Caco-2 (cell line): ENCODE results near the gene CST1. TPM values are rescaled to one million over a fixed set of nuclear protein-coding genes. Genes with fewer than 3 reads are reported as not detected.

Experiments used
- BruUV-seq: library from RNA; stranded (reverse); fragments of 400-500 nt; replicated peaks from 2 replicates; lab custom pipeline; 2021; lab: Mats Ljungman, UMichigan
- CTCF ChIA-PET: fragments of 300-600 bp; sonication (Branson Sonifier 250); formaldehyde crosslinking; loops from one replicate; lab custom pipeline; 2022; ENCODE audit warnings: antibody characterized with exemption; lab: Charles Lee
- POLR2A ChIA-PET: fragments of 300-600 bp; sonication (Branson Sonifier 250); formaldehyde crosslinking; loops from one replicate; lab custom pipeline; 2022; ENCODE audit warnings: antibody characterized with exemption; lab: Charles Lee
- DNase-seq, 2 experiments: peaks; one replicate each; pipeline versions ENCODE4 v3.0.0 to v3.0.0-alpha.2; 2020 to 2022
- H3K27me3 ChIP-seq: replicated peaks from 2 replicates; pipeline ENCODE4 v1.6.0; 2011; ENCODE audit warnings: low read length; ENCODE audit not compliant: control insufficient read depth, insufficient read depth
- H3K36me3 ChIP-seq: 2 replicates; pipeline ENCODE4 v1.5.1; 2011; ENCODE audit warnings: low read length; ENCODE audit not compliant: control insufficient read depth, insufficient read depth
- H3K4me1 ChIP-seq: fragments of 250-450 bp; sonication (Bioruptor Pico); 2 replicates; pipeline ENCODE4 v1.5.1; 2020; ENCODE audit warnings: mild to moderate bottlenecking
- H3K4me3 ChIP-seq: 2 replicates; pipeline ENCODE4 v1.5.1; 2011; ENCODE audit warnings: low read depth, mild to moderate bottlenecking, control low read depth, low read length
- H3K9me3 ChIP-seq: fragments of 250-450 bp; sonication (Bioruptor Pico); 2 replicates; pipeline ENCODE4 v1.5.1; 2020; ENCODE audit warnings: mild to moderate bottlenecking, moderate library complexity
- H3K27ac Mint-ChIP-seq: one replicate; pipeline ENCODE4 v1.8.0; 2022; ENCODE audit warnings: mixed read lengths; ENCODE audit not compliant: unreplicated experiment
- H3K27me3 Mint-ChIP-seq: one replicate; pipeline ENCODE4 v1.8.0; 2022; ENCODE audit warnings: mixed read lengths; ENCODE audit not compliant: insufficient read depth, unreplicated experiment
- H3K36me3 Mint-ChIP-seq: one replicate; pipeline ENCODE4 v1.8.0; 2022; ENCODE audit warnings: mild to moderate bottlenecking, mixed read lengths; ENCODE audit not compliant: insufficient read depth, unreplicated experiment
- H3K4me1 Mint-ChIP-seq: one replicate; pipeline ENCODE4 v1.8.0; 2022; ENCODE audit warnings: low read depth, mixed read lengths; ENCODE audit not compliant: unreplicated experiment
- H3K4me3 Mint-ChIP-seq: one replicate; pipeline ENCODE4 v1.8.0; 2022; ENCODE audit warnings: mild to moderate bottlenecking, moderate library complexity, mixed read lengths; ENCODE audit not compliant: unreplicated experiment
- H3K9me3 Mint-ChIP-seq: one replicate; pipeline ENCODE4 v1.8.0; 2022; ENCODE audit warnings: mixed read lengths; ENCODE audit not compliant: unreplicated experiment
- intact Hi-C: fragments of 100-400 bp; cut with micrococcal nuclease; formaldehyde crosslinking; loops from one replicate; pipeline ENCODE4 v1.10.0; 2022; ENCODE audit not compliant: unreplicated experiment
- total RNA-seq: library from RNA; stranded (reverse); gene quantifications from 2 replicates; pipeline ENCODE4 v1.2.3, GENCODE V29; 2022
- TF ChIP-seq, protein P1 (sequence below), 2 experiments: fragments of 200-600 bp in 1 of 2; IDR thresholded peaks; 1 replicate in 1 of 2; 2 replicates in 1 of 2; pipeline versions ENCODE4 v1.5.1 to v1.8.0; 2011 to 2022; ENCODE audit warnings: antibody characterized with exemption in 1 of 2, control low read depth in 1 of 2, inconsistent platforms in 1 of 2, low read depth in 1 of 2, low read length in 1 of 2, mild to moderate bottlenecking in 1 of 2, moderate library complexity in 1 of 2; ENCODE audit not compliant: insufficient read depth in 1 of 2, severe bottlenecking in 1 of 2, unreplicated experiment in 1 of 2

The CST1 gene
- total RNA-seq, 1 experiment from 2014 or later = 499 TPM

DNA sequence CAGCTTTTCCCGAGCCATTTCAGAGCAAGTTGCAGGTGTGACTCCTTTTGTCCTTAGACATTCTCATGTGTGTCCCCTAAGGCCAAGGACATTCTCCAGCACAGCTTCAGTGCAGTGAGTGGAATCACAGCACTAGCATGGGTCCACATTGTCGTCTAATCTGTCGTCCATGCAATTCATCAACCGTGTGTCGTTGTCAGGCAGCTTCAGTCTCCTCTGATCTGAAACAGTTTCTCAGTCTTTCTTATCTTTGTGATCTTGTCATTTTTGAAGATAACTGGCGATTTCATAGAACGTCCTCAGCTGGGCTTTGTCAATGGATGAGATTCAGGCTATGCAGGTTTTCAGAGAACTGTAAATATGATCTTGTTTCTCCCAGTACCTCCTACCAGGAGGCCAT is 44.1 kb upstream of the CST1 start:
- Mint-ChIP-seq H3K36me3 (no peaks in the 10 kb centered on the region), H3K4me1 (peaks cover 14% of the 10 kb centered on the region), H3K9me3 (peaks cover 8% of the 10 kb centered on the region), H3K27ac (no peak overlapping the region), H3K27me3 (peaks cover 4% of the 10 kb centered on the region), H3K4me3 (no peak overlapping the region)
- CTCF ChIA-PET = interaction anchor here (0.9 to 1.1 kb wide), 3 partner anchors 12 to 126 kb away, joined by 3 to 4 read pairs (median 3); no protein-coding TSS in a partner anchor
- Histone ChIP-seq H3K36me3 (no peaks in the 10 kb centered on the region), H3K4me1 (peaks cover 9% of the 10 kb centered on the region; the same call in 1 of the 2 replicates), H3K27me3 (no peaks in the 10 kb centered on the region), H3K9me3 (no peaks in the 10 kb centered on the region), H3K4me3 (no peak overlapping the region)
- intact Hi-C loops = loop anchor here (1.0 to 5.0 kb wide), 3 partner anchors 73 to 127 kb away; no protein-coding TSS in a partner anchor
- DNase-seq = peak; percentile 51 to 68
- no TSS peak for BruUV-seq
- TF ChIP-seq, protein P1, sequence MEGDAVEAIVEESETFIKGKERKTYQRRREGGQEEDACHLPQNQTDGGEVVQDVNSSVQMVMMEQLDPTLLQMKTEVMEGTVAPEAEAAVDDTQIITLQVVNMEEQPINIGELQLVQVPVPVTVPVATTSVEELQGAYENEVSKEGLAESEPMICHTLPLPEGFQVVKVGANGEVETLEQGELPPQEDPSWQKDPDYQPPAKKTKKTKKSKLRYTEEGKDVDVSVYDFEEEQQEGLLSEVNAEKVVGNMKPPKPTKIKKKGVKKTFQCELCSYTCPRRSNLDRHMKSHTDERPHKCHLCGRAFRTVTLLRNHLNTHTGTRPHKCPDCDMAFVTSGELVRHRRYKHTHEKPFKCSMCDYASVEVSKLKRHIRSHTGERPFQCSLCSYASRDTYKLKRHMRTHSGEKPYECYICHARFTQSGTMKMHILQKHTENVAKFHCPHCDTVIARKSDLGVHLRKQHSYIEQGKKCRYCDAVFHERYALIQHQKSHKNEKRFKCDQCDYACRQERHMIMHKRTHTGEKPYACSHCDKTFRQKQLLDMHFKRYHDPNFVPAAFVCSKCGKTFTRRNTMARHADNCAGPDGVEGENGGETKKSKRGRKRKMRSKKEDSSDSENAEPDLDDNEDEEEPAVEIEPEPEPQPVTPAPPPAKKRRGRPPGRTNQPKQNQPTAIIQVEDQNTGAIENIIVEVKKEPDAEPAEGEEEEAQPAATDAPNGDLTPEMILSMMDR (IDR thresholded peaks at IDR 0.05; ENCODE audit: insufficient read depth in 1 of 2, low read depth in 1 of 2, low read length in 1 of 2, severe bottlenecking in 1 of 2, unreplicated experiment in 1 of 2) = no peak
- POLR2A ChIA-PET = no interaction called here

DNA sequence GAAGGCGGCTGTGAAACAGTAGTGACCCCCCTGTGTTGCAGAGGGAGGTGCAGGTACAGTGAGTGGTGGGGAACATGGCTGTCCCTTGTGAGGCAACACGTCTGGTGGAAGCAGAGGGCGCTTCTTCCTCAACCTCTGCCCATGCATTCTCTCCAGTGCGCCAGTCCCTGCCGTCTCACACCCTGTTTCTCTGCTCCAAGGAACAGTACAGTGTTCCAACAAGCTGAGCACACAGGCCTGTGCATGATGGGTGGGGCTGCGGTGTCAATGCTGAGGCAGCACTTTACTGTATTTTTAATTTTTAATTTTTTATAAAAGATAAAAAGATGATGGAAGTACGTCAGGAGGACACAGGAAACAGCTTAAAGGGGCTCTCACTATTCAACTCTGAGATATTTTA is 43.3 kb upstream of the CST1 start:
- ChIA-PET CTCF (interaction anchor here (0.9 kb wide), 2 partner anchors 12 to 13 kb away, joined by 3 to 4 read pairs; no protein-coding TSS in a partner anchor), POLR2A (no interaction called here)
- no peaks in the 10 kb centered on the region for H3K9me3 ChIP-seq
- DNase-seq = no peak
- TF ChIP-seq, protein P1 (IDR thresholded peaks at IDR 0.05; ENCODE audit: insufficient read depth in 1 of 2, low read depth in 1 of 2, low read length in 1 of 2, severe bottlenecking in 1 of 2, unreplicated experiment in 1 of 2) = no peak
- H3K4me3 Mint-ChIP-seq = no peak overlapping the region
- no peak overlapping the region for H3K27ac Mint-ChIP-seq
- peaks cover 14% of the 10 kb centered on the region for H3K4me1 Mint-ChIP-seq
- H3K27me3 Mint-ChIP-seq = peaks cover 4% of the 10 kb centered on the region
- H3K4me3 ChIP-seq = no peak overlapping the region
- H3K36me3 Mint-ChIP-seq = no peaks in the 10 kb centered on the region
- H3K9me3 Mint-ChIP-seq = peaks cover 8% of the 10 kb centered on the region
- no peaks in the 10 kb centered on the region for H3K27me3 ChIP-seq
- H3K4me1 ChIP-seq = peaks cover 9% of the 10 kb centered on the region; the same call in 1 of the 2 replicates
- no TSS peak for BruUV-seq
- intact Hi-C loops = loop anchor here (1.0 kb wide), 1 partner anchor 126 kb away; no protein-coding TSS in a partner anchor
- no peaks in the 10 kb centered on the region for H3K36me3 ChIP-seq

DNA sequence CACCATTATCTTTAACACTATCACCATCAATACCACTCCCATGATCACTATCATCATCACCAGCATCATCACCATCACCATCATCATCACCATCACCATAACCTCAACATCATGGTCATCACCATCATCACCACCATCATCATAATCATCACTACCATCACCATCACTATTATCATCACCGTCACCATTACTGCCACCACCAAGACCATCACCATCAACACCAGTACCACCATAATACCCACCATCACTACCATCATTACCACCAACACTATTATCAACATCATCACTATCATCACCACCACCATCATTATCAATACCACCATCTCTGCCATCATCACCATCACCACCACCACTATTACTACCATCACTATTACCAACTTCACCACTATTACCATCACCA is 32.7 kb upstream of the CST1 start:
- CTCF ChIA-PET = no interaction called here
- H3K9me3 Mint-ChIP-seq = no peaks in the 10 kb centered on the region
- no peak for DNase-seq
- Histone ChIP-seq H3K27me3 (no peaks in the 10 kb centered on the region), H3K36me3 (no peaks in the 10 kb centered on the region), H3K4me3 (no peak overlapping the region), H3K4me1 (no peaks in the 10 kb centered on the region), H3K9me3 (peaks cover 5% of the 10 kb centered on the region; the same call in 1 of the 2 replicates)
- POLR2A ChIA-PET = no interaction called here
- H3K27ac Mint-ChIP-seq = no peak overlapping the region
- intact Hi-C loops = no loop called here
- TF ChIP-seq, protein P1 (IDR thresholded peaks at IDR 0.05; ENCODE audit: insufficient read depth in 1 of 2, low read depth in 1 of 2, low read length in 1 of 2, severe bottlenecking in 1 of 2, unreplicated experiment in 1 of 2) = no peak
- H3K4me1 Mint-ChIP-seq = no peaks in the 10 kb centered on the region
- no peaks in the 10 kb centered on the region for H3K27me3 Mint-ChIP-seq
- H3K36me3 Mint-ChIP-seq = no peaks in the 10 kb centered on the region
- no peak overlapping the region for H3K4me3 Mint-ChIP-seq
- BruUV-seq = no TSS peak
